ENCODE data around the gene CCDC187. TPM values are rescaled to one million over a fixed set of nuclear protein-coding genes. Genes with fewer than 3 reads are reported as not detected.

The CCDC187 gene
- total RNA-seq, 1 experiment from 2014 or later: not detected

- no peak overlapping the region for H3K4me3 ChIP-seq
- H3K27me3 ChIP-seq (replicated peaks): peaks cover 5% of the 10 kb centered on the region; the same call in 1 of the 2 replicates
- peaks cover 5% of the 10 kb centered on the region; the same call in 1 of the 2 replicates for H3K4me1 ChIP-seq (replicated peaks)
- DNase-seq (ENCODE audit: low read depth in 1 of 2, low spot score in 2 of 2): no peak
- H3K9me3 ChIP-seq (replicated peaks): no peaks in the 10 kb centered on the region
- no peaks in the 10 kb centered on the region for H3K36me3 ChIP-seq
- H3K27ac ChIP-seq: no peak overlapping the region
Measured at GRCh38 chr9:136299116-136299515, 4.8 kb downstream of the CCDC187 start.

- H3K9me3 ChIP-seq (replicated peaks): no peaks in the 10 kb centered on the region
- H3K4me3 ChIP-seq: no peak overlapping the region
- H3K4me1 ChIP-seq (replicated peaks): peaks cover 5% of the 10 kb centered on the region; the same call in 1 of the 2 replicates
- H3K27me3 ChIP-seq (replicated peaks): peaks cover 5% of the 10 kb centered on the region; the same call in 1 of the 2 replicates
- H3K27ac ChIP-seq: no peak overlapping the region
- no peaks in the 10 kb centered on the region for H3K36me3 ChIP-seq
- no peak for DNase-seq (ENCODE audit: low read depth in 1 of 2, low spot score in 2 of 2)
Measured at GRCh38 chr9:136297766-136298735, 5.8 kb downstream of the CCDC187 start.

- Histone ChIP-seq H3K27ac (no peak overlapping the region), H3K4me1 (replicated peaks) (peaks cover 9% of the 10 kb centered on the region; the same call in 1 of the 2 replicates), H3K36me3 (no peaks in the 10 kb centered on the region), H3K4me3 (no peak overlapping the region), H3K27me3 (replicated peaks) (peaks cover 9% of the 10 kb centered on the region; the same call in 1 of the 2 replicates), H3K9me3 (replicated peaks) (no peaks in the 10 kb centered on the region)
- DNase-seq (ENCODE audit: low read depth in 1 of 2, low spot score in 2 of 2): no peak
Measured at GRCh38 chr9:136297016-136297691, 6.7 kb downstream of the CCDC187 start.

GRCh38 chr9:136296434-136297015 lies 7.4 kb downstream of the CCDC187 start:
- Histone ChIP-seq H3K4me1 (replicated peaks) (peaks cover 9% of the 10 kb centered on the region; the same call in 1 of the 2 replicates), H3K27ac (no peak overlapping the region)

GRCh38 chr9:136295542-136296433 lies 8.1 kb downstream of the CCDC187 start:
- no peak for DNase-seq (ENCODE audit: low read depth in 1 of 2, low spot score in 2 of 2)
- Histone ChIP-seq H3K27ac (no peak overlapping the region), H3K4me3 (no peak overlapping the region)

More at GRCh38 chr9:136296434-136297015, 7.4 kb downstream of the CCDC187 start:
- no peaks in the 10 kb centered on the region for H3K9me3 ChIP-seq (replicated peaks)
- H3K4me3 ChIP-seq: no peak overlapping the region
- H3K36me3 ChIP-seq: no peaks in the 10 kb centered on the region
- peaks cover 11% of the 10 kb centered on the region; the same call in 1 of the 2 replicates for H3K27me3 ChIP-seq (replicated peaks)
- no peak for DNase-seq (ENCODE audit: low read depth in 1 of 2, low spot score in 2 of 2)

GRCh38 chr9:136295055-136295454 lies 8.8 kb downstream of the CCDC187 start:
- Histone ChIP-seq H3K27me3 (replicated peaks) (peaks cover 11% of the 10 kb centered on the region; the same call in 1 of the 2 replicates), H3K4me3 (no peak overlapping the region), H3K9me3 (replicated peaks) (no peaks in the 10 kb centered on the region), H3K4me1 (replicated peaks) (peaks cover 9% of the 10 kb centered on the region; the same call in 1 of the 2 replicates), H3K36me3 (no peaks in the 10 kb centered on the region), H3K27ac (no peak overlapping the region)
- no peak for DNase-seq (ENCODE audit: low read depth in 1 of 2, low spot score in 2 of 2)

More at GRCh38 chr9:136295542-136296433, 8.1 kb downstream of the CCDC187 start:
- no peaks in the 10 kb centered on the region for H3K9me3 ChIP-seq (replicated peaks)
- H3K4me1 ChIP-seq (replicated peaks): peaks cover 9% of the 10 kb centered on the region; the same call in 1 of the 2 replicates
- peaks cover 11% of the 10 kb centered on the region; the same call in 1 of the 2 replicates for H3K27me3 ChIP-seq (replicated peaks)
- no peaks in the 10 kb centered on the region for H3K36me3 ChIP-seq

GRCh38 chr9:136294437-136294836 lies 9.5 kb downstream of the CCDC187 start:
- no peak for DNase-seq (ENCODE audit: low read depth in 1 of 2, low spot score in 2 of 2)
- Histone ChIP-seq H3K36me3 (no peaks in the 10 kb centered on the region), H3K27me3 (replicated peaks) (peaks cover 11% of the 10 kb centered on the region; the same call in 1 of the 2 replicates), H3K4me3 (no peak overlapping the region), H3K27ac (no peak overlapping the region), H3K4me1 (replicated peaks) (peaks cover 9% of the 10 kb centered on the region; the same call in 1 of the 2 replicates), H3K9me3 (replicated peaks) (no peaks in the 10 kb centered on the region)

GRCh38 chr9:136293476-136294077 lies 10.3 kb downstream of the CCDC187 start:
- Histone ChIP-seq H3K27ac (no peak overlapping the region), H3K36me3 (no peaks in the 10 kb centered on the region), H3K9me3 (replicated peaks) (no peaks in the 10 kb centered on the region), H3K27me3 (replicated peaks) (peaks cover 11% of the 10 kb centered on the region; the same call in 1 of the 2 replicates), H3K4me3 (no peak overlapping the region), H3K4me1 (replicated peaks) (peaks cover 9% of the 10 kb centered on the region; the same call in 1 of the 2 replicates)
- no peak for DNase-seq (ENCODE audit: low read depth in 1 of 2, low spot score in 2 of 2)

- H3K27ac ChIP-seq: no peak overlapping the region
- H3K4me1 ChIP-seq (replicated peaks): peaks cover 9% of the 10 kb centered on the region; the same call in 1 of the 2 replicates
- no peak overlapping the region for H3K4me3 ChIP-seq
- no peak for DNase-seq (ENCODE audit: low read depth in 1 of 2, low spot score in 2 of 2)
- H3K9me3 ChIP-seq (replicated peaks): no peaks in the 10 kb centered on the region
- H3K27me3 ChIP-seq (replicated peaks): peaks cover 11% of the 10 kb centered on the region; the same call in 1 of the 2 replicates
- no peaks in the 10 kb centered on the region for H3K36me3 ChIP-seq
Measured at GRCh38 chr9:136292591-136293448, 11.1 kb downstream of the CCDC187 start.

GRCh38 chr9:136292026-136292538 lies 11.8 kb downstream of the CCDC187 start:
- no peak overlapping the region for H3K27ac ChIP-seq
- H3K4me3 ChIP-seq: no peak overlapping the region
- H3K4me1 ChIP-seq (replicated peaks): peaks cover 5% of the 10 kb centered on the region; the same call in 1 of the 2 replicates
- DNase-seq (ENCODE audit: low read depth in 1 of 2, low spot score in 2 of 2): no peak
- peaks cover 11% of the 10 kb centered on the region; the same call in 1 of the 2 replicates for H3K27me3 ChIP-seq (replicated peaks)
- no peaks in the 10 kb centered on the region for H3K36me3 ChIP-seq
- no peaks in the 10 kb centered on the region for H3K9me3 ChIP-seq (replicated peaks)

- H3K4me3 ChIP-seq: no peak overlapping the region
- H3K27ac ChIP-seq: no peak overlapping the region
- H3K27me3 ChIP-seq (replicated peaks): peaks cover 8% of the 10 kb centered on the region; the same call in 1 of the 2 replicates
- no peaks in the 10 kb centered on the region for H3K36me3 ChIP-seq
- H3K4me1 ChIP-seq (replicated peaks): 0 out of 2 replicates have a peak, but pooled peaks cover 3% of the 10 kb centered on the region
- H3K9me3 ChIP-seq (replicated peaks): no peaks in the 10 kb centered on the region
- no peak for DNase-seq (ENCODE audit: low read depth in 1 of 2, low spot score in 2 of 2)
Measured at GRCh38 chr9:136291306-136292025, 12.4 kb downstream of the CCDC187 start.

Measured in SJSA1 (cell line).